Erythroblast (primary cell): ENCODE measurements around the gene MPO.

Source experiments
- GATA1 ChIP-seq: IDR thresholded peaks from 2 replicates; pipeline ENCODE4 v1.6.1; 2011; ENCODE audit warnings: low read depth, mild to moderate bottlenecking, control low read depth, low read length, moderate library complexity
- POLR2A ChIP-seq: IDR thresholded peaks from 2 replicates; pipeline ENCODE4 v1.6.1; 2011; ENCODE audit warnings: mild to moderate bottlenecking, low read length

DNA sequence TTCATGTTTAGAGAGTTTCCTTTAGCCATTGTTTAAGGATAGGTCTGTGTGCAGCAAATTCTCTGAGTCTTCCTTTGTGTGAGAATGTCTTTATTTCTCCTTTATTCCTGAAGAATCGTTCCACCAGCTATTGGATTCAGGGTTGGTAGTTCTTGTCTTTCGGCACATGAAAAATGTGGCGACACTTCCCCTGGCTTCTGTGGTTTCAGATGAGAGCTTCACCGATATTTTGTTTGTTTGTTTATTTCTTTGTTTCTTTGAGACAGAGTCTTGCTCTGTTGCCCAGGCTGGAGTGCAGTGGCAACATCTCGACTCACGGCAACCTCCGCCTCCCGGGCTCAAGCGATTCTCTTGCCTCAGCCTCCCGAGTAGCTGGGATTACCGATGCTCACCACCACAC lies 18.6 kb downstream of the MPO start:
- TF ChIP-seq POLR2A (no peak), GATA1 (no peak)
